GM19372 (cell line): ENCODE data around the gene TMEM8B.
"Not testable (repeated sequence)": the region's sequence is repeated elsewhere in the genome, so short reads cannot be mapped to it uniquely, and the experiment has no call there.

Source experiments
- ATAC-seq: cut with Tn5 transposase; IDR thresholded peaks from one replicate; pipeline ENCODE4 v1.9.1; 2021; ENCODE audit warnings: mild to moderate bottlenecking, low read depth, moderate library complexity; ENCODE audit not compliant: unreplicated experiment

The TMEM8B gene

GRCh38 chr9:35861161-35861897, 32.3 kb downstream of the TMEM8B start:
- ATAC-seq, result no peak

GRCh38 chr9:35862328-35862727, 33.3 kb downstream of the TMEM8B start:
- no peak for ATAC-seq

GRCh38 chr9:35863583-35863982, 34.6 kb downstream of the TMEM8B start:
- no peak for ATAC-seq

- no peak for ATAC-seq
These were observed 35.7 kb downstream of the TMEM8B start for GRCh38 chr9:35864695-35865255.

- ATAC-seq, result no peak
These were observed 38.5 kb downstream of the TMEM8B start for GRCh38 chr9:35867538-35867937.

GRCh38 chr9:35868933-35869332, 39.9 kb downstream of the TMEM8B start:
- no peak for ATAC-seq

- no peak for ATAC-seq
These were observed 40.7 kb downstream of the TMEM8B start for GRCh38 chr9:35869621-35870216.

- ATAC-seq, result no peak
These were observed 41.4 kb downstream of the TMEM8B start, which contains the start of gene OR13J1 for GRCh38 chr9:35870351-35870923. Gene OR13J1 (minus strand): TSS chr9:35870401. CDS start chr9:35870401, 0 bp downstream.

GRCh38 chr9:35871545-35871944, 42.5 kb downstream of the TMEM8B start:
- no peak for ATAC-seq

- ATAC-seq, result no peak
These were observed 43.5 kb downstream of the TMEM8B start for GRCh38 chr9:35872505-35872904.

GRCh38 chr9:35882263-35882848, 53.3 kb downstream of the TMEM8B start:
- ATAC-seq, result no peak

GRCh38 chr9:35882996-35883395, 54.0 kb downstream of the TMEM8B start:
- no peak for ATAC-seq

GRCh38 chr9:35884908-35885307, 55.9 kb downstream of the TMEM8B start:
- ATAC-seq, result not testable (repeated sequence)

GRCh38 chr9:35891646-35892045, 62.6 kb downstream of the TMEM8B start:
- ATAC-seq, result no peak

- no peak for ATAC-seq
These were observed 63.0 kb downstream of the TMEM8B start for GRCh38 chr9:35892051-35892450.

GRCh38 chr9:35896570-35896969, 67.5 kb downstream of the TMEM8B start:
- ATAC-seq, result no peak

- not testable (repeated sequence) for ATAC-seq
These were observed 68.5 kb downstream of the TMEM8B start for GRCh38 chr9:35897376-35898099.

- no peak for ATAC-seq
These were observed 69.3 kb downstream of the TMEM8B start for GRCh38 chr9:35898337-35898736.

- ATAC-seq, result no peak
These were observed 70.0 kb downstream of the TMEM8B start for GRCh38 chr9:35899021-35899420.

- no peak for ATAC-seq
These were observed 74.0 kb downstream of the TMEM8B start for GRCh38 chr9:35903049-35903448.
